Measurements from ENCODE around the gene GNAS.

DNA sequence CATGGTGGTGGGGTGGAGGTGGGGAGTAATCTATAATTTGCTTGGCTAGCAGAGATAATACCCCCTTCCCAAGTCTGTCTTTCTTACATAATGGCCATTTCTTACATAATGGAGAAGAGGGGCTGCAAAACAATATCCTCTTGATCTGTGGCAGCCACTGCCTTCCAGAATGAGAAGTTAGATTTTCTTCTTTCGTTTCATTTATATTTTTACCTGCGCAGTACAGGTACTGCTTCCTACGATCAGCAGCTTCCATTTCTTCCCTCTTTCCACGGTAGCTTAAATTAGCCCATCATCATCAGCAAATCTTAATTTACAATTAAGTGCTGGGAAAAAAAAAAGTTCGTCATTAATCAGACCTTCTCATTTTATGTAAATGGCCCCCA, 30.2 kb downstream of the GNAS start:
- TF ChIP-seq, protein P1, sequence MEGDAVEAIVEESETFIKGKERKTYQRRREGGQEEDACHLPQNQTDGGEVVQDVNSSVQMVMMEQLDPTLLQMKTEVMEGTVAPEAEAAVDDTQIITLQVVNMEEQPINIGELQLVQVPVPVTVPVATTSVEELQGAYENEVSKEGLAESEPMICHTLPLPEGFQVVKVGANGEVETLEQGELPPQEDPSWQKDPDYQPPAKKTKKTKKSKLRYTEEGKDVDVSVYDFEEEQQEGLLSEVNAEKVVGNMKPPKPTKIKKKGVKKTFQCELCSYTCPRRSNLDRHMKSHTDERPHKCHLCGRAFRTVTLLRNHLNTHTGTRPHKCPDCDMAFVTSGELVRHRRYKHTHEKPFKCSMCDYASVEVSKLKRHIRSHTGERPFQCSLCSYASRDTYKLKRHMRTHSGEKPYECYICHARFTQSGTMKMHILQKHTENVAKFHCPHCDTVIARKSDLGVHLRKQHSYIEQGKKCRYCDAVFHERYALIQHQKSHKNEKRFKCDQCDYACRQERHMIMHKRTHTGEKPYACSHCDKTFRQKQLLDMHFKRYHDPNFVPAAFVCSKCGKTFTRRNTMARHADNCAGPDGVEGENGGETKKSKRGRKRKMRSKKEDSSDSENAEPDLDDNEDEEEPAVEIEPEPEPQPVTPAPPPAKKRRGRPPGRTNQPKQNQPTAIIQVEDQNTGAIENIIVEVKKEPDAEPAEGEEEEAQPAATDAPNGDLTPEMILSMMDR (IDR thresholded peaks at IDR 0.05): no peak
- TF ChIP-seq POLR2A (IDR thresholded peaks at IDR 0.05): no peak
- TF ChIP-seq EP300 (IDR thresholded peaks at IDR 0.05): no peak
- TF ChIP-seq POLR2AphosphoS5 (IDR thresholded peaks at IDR 0.05): no peak

Measured in suprapubic skin (tissue), 4 donors.